Measurements from ENCODE around the gene CHKA.

Gene CHKA

GRCh38 chr11:68033708-68034045 is 87.5 kb downstream of the CHKA start:
- H3K9ac ChIP-seq (ENCODE audit: low read depth, low read length) = no peak overlapping the region
- DNase-seq = no peak

GRCh38 chr11:68032997-68033707 is 88.0 kb downstream of the CHKA start:
- no peaks in the 10 kb centered on the region for H3K9me3 ChIP-seq (ENCODE audit: insufficient read depth, low read length, severe bottlenecking)
- no peak overlapping the region for H2AFZ ChIP-seq (ENCODE audit: low read depth, low read length)
- no peak overlapping the region for H3K27ac ChIP-seq (ENCODE audit: low read length)
- no peaks in the 10 kb centered on the region for H3K27me3 ChIP-seq (ENCODE audit: insufficient read depth, low read length, poor library complexity)
- peaks cover 32% of the 10 kb centered on the region for H3K36me3 ChIP-seq (ENCODE audit: insufficient read depth, low read length)
- DNase-seq (no peak), ATAC-seq (ENCODE audit: insufficient read depth, low read depth) (no peak)
- TF ChIP-seq CTCF (IDR thresholded peaks at IDR 0.05; ENCODE audit: borderline replicate concordance, extremely low read depth, low read length, poor library complexity, severe bottlenecking) (no peak), EZH2 (IDR thresholded peaks at IDR 0.05; ENCODE audit: borderline replicate concordance, low read depth, low read length, severe bottlenecking) (no peak)
- H3K4me3 ChIP-seq (ENCODE audit: low read depth in 1 of 2, low read length in 2 of 2) = no peak overlapping the region
- H4K20me1 ChIP-seq (ENCODE audit: insufficient read depth, low read length) = peaks cover 20% of the 10 kb centered on the region
- H3K9ac ChIP-seq (ENCODE audit: low read depth, low read length) = 0 out of 2 replicates have a peak overlapping the region, but pooled peaks have one; percentile 78
- H3K4me1 ChIP-seq (ENCODE audit: insufficient read depth, low read length) = peaks cover 39% of the 10 kb centered on the region
- H3K4me2 ChIP-seq (ENCODE audit: insufficient read depth, low read length) = 0 out of 2 replicates have a peak overlapping the region, but pooled peaks have one; percentile 4
- H3K79me2 ChIP-seq (ENCODE audit: insufficient read depth, low read length) = peaks cover 31% of the 10 kb centered on the region

More at GRCh38 chr11:68033708-68034045, 87.5 kb downstream of the CHKA start:
- Histone ChIP-seq H3K4me1 (ENCODE audit: insufficient read depth, low read length) (peaks cover 34% of the 10 kb centered on the region), H3K4me2 (ENCODE audit: insufficient read depth, low read length) (0 out of 2 replicates have a peak overlapping the region, but pooled peaks have one; percentile 4), H3K27me3 (ENCODE audit: insufficient read depth, low read length, poor library complexity) (no peaks in the 10 kb centered on the region), H3K79me2 (ENCODE audit: insufficient read depth, low read length) (peaks cover 31% of the 10 kb centered on the region), H2AFZ (ENCODE audit: low read depth, low read length) (no peak overlapping the region), H3K9me3 (ENCODE audit: insufficient read depth, low read length, severe bottlenecking) (no peaks in the 10 kb centered on the region), H3K27ac (ENCODE audit: low read length) (no peak overlapping the region), H3K36me3 (ENCODE audit: insufficient read depth, low read length) (peaks cover 32% of the 10 kb centered on the region), H3K4me3 (ENCODE audit: low read depth in 1 of 2, low read length in 2 of 2) (no peak overlapping the region), H4K20me1 (ENCODE audit: insufficient read depth, low read length) (peaks cover 20% of the 10 kb centered on the region)
- TF ChIP-seq EZH2 (IDR thresholded peaks at IDR 0.05; ENCODE audit: borderline replicate concordance, low read depth, low read length, severe bottlenecking) (no peak), CTCF (IDR thresholded peaks at IDR 0.05; ENCODE audit: borderline replicate concordance, extremely low read depth, low read length, poor library complexity, severe bottlenecking) (no peak)
- ATAC-seq (ENCODE audit: insufficient read depth, low read depth) = no peak

- H3K79me2 ChIP-seq (ENCODE audit: insufficient read depth, low read length) = peaks cover 31% of the 10 kb centered on the region
Observed at GRCh38 chr11:68032003-68032402, 89.2 kb downstream of the CHKA start.

More at GRCh38 chr11:68032003-68032402, 89.2 kb downstream of the CHKA start:
- H3K27ac ChIP-seq (ENCODE audit: low read length) = peak overlapping the region; percentile 78
- peaks cover 20% of the 10 kb centered on the region for H4K20me1 ChIP-seq (ENCODE audit: insufficient read depth, low read length)
- TF ChIP-seq EZH2 (IDR thresholded peaks at IDR 0.05; ENCODE audit: borderline replicate concordance, low read depth, low read length, severe bottlenecking) (no peak), CTCF (IDR thresholded peaks at IDR 0.05; ENCODE audit: borderline replicate concordance, extremely low read depth, low read length, poor library complexity, severe bottlenecking) (no peak)
- peak overlapping the region; percentile 88 for H3K4me2 ChIP-seq (ENCODE audit: insufficient read depth, low read length)
- H3K9ac ChIP-seq (ENCODE audit: low read depth, low read length) = peak overlapping the region; percentile 78
- H3K4me3 ChIP-seq (ENCODE audit: low read depth in 1 of 2, low read length in 2 of 2) = peak overlapping the region in 1 of 2 experiments; percentile 88; a peak in 2 of 4 replicates
- no peak for DNase-seq
- H3K9me3 ChIP-seq (ENCODE audit: insufficient read depth, low read length, severe bottlenecking) = no peaks in the 10 kb centered on the region
- ATAC-seq (ENCODE audit: insufficient read depth, low read depth) = no peak
- H3K4me1 ChIP-seq (ENCODE audit: insufficient read depth, low read length) = peaks cover 44% of the 10 kb centered on the region
- H2AFZ ChIP-seq (ENCODE audit: low read depth, low read length) = no peak overlapping the region
- no peaks in the 10 kb centered on the region for H3K27me3 ChIP-seq (ENCODE audit: insufficient read depth, low read length, poor library complexity)
- H3K36me3 ChIP-seq (ENCODE audit: insufficient read depth, low read length) = peaks cover 32% of the 10 kb centered on the region

Data from DND-41 (cell line).